Skeletal muscle satellite cell (primary cell): Measurements from ENCODE around the gene GPATCH8.

ENCODE experiments used
- H3K27me3 ChIP-seq: 2 replicates; pipeline ENCODE4 v1.7.0; 2013; ENCODE audit warnings: low read length; ENCODE audit not compliant: control insufficient read depth, insufficient read depth
- H3K36me3 ChIP-seq: 2 replicates; pipeline ENCODE4 v1.7.0; 2013; ENCODE audit warnings: mild to moderate bottlenecking, control low read depth, low read length; ENCODE audit not compliant: insufficient read depth
- H3K4me1 ChIP-seq: 2 replicates; pipeline ENCODE4 v1.7.0; 2013; ENCODE audit warnings: low read length; ENCODE audit not compliant: control insufficient read depth, insufficient read depth
- H3K4me2 ChIP-seq: 2 replicates; pipeline ENCODE4 v1.7.0; 2013; ENCODE audit warnings: mild to moderate bottlenecking, low read length
- H3K4me3 ChIP-seq: 2 replicates; pipeline ENCODE4 v1.7.0; 2013; ENCODE audit warnings: low read length
- H3K9ac ChIP-seq: 2 replicates; pipeline ENCODE4 v1.7.0; 2013; ENCODE audit warnings: mild to moderate bottlenecking, low read depth, low read length, moderate library complexity
- H3K9me3 ChIP-seq: replicated peaks from 2 replicates; pipeline ENCODE4 v1.7.0; 2013; ENCODE audit warnings: mild to moderate bottlenecking, control low read depth, low read length

Gene GPATCH8

GRCh38 chr17:44354582-44355561 lies 148.3 kb downstream of the GPATCH8 start:
- Histone ChIP-seq H3K4me1 (no peaks in the 10 kb centered on the region), H3K9ac (no peak overlapping the region), H3K9me3 (no peaks in the 10 kb centered on the region), H3K36me3 (peaks cover 20% of the 10 kb centered on the region), H3K4me2 (no peak overlapping the region), H3K27me3 (no peaks in the 10 kb centered on the region), H3K4me3 (no peak overlapping the region)

- no peaks in the 10 kb centered on the region for H3K4me1 ChIP-seq
- no peak overlapping the region for H3K4me3 ChIP-seq
- no peaks in the 10 kb centered on the region for H3K27me3 ChIP-seq
- no peak overlapping the region for H3K4me2 ChIP-seq
- no peak overlapping the region for H3K9ac ChIP-seq
- H3K9me3 ChIP-seq: no peaks in the 10 kb centered on the region
- H3K36me3 ChIP-seq: peaks cover 20% of the 10 kb centered on the region
Observed at GRCh38 chr17:44353672-44354331, 149.4 kb downstream of the GPATCH8 start.

GRCh38 chr17:44352828-44353671 lies 150.2 kb downstream of the GPATCH8 start:
- Histone ChIP-seq H3K9me3 (no peaks in the 10 kb centered on the region), H3K4me2 (no peak overlapping the region), H3K36me3 (peaks cover 20% of the 10 kb centered on the region), H3K9ac (no peak overlapping the region), H3K27me3 (no peaks in the 10 kb centered on the region), H3K4me3 (no peak overlapping the region), H3K4me1 (peaks cover under 1% of the 10 kb centered on the region)

- H3K4me2 ChIP-seq: no peak overlapping the region
- no peak overlapping the region for H3K9ac ChIP-seq
- peaks cover 4% of the 10 kb centered on the region for H3K4me1 ChIP-seq
- H3K36me3 ChIP-seq: peaks cover 20% of the 10 kb centered on the region
- no peaks in the 10 kb centered on the region for H3K9me3 ChIP-seq
- H3K27me3 ChIP-seq: no peaks in the 10 kb centered on the region
- no peak overlapping the region for H3K4me3 ChIP-seq
Observed at GRCh38 chr17:44351961-44352827, 151.0 kb downstream of the GPATCH8 start.

- Histone ChIP-seq H3K4me3 (no peak overlapping the region), H3K4me1 (peaks cover 4% of the 10 kb centered on the region)
Observed at GRCh38 chr17:44351464-44351863, 151.7 kb downstream of the GPATCH8 start.

GRCh38 chr17:44350733-44351226 lies 152.4 kb downstream of the GPATCH8 start:
- H3K36me3 ChIP-seq: peaks cover 20% of the 10 kb centered on the region
- H3K27me3 ChIP-seq: no peaks in the 10 kb centered on the region
- H3K4me1 ChIP-seq: peaks cover 9% of the 10 kb centered on the region
- H3K9me3 ChIP-seq: no peaks in the 10 kb centered on the region
- H3K9ac ChIP-seq: no peak overlapping the region
- no peak overlapping the region for H3K4me3 ChIP-seq
- H3K4me2 ChIP-seq: no peak overlapping the region

More at GRCh38 chr17:44351464-44351863, 151.7 kb downstream of the GPATCH8 start:
- H3K9ac ChIP-seq: no peak overlapping the region
- H3K4me2 ChIP-seq: no peak overlapping the region
- H3K9me3 ChIP-seq: no peaks in the 10 kb centered on the region
- peaks cover 20% of the 10 kb centered on the region for H3K36me3 ChIP-seq
- H3K27me3 ChIP-seq: no peaks in the 10 kb centered on the region

- Histone ChIP-seq H3K4me1 (peaks cover 9% of the 10 kb centered on the region), H3K4me3 (no peak overlapping the region), H3K9ac (no peak overlapping the region), H3K4me2 (no peak overlapping the region), H3K9me3 (no peaks in the 10 kb centered on the region), H3K27me3 (no peaks in the 10 kb centered on the region), H3K36me3 (peaks cover 20% of the 10 kb centered on the region)
Observed at GRCh38 chr17:44349553-44350070, 153.6 kb downstream of the GPATCH8 start.

GRCh38 chr17:44348988-44349364 lies 154.2 kb downstream of the GPATCH8 start:
- H3K4me3 ChIP-seq: no peak overlapping the region
- no peak overlapping the region for H3K4me2 ChIP-seq
- H3K27me3 ChIP-seq: no peaks in the 10 kb centered on the region
- no peaks in the 10 kb centered on the region for H3K9me3 ChIP-seq
- H3K4me1 ChIP-seq: peaks cover 12% of the 10 kb centered on the region
- no peak overlapping the region for H3K9ac ChIP-seq
- H3K36me3 ChIP-seq: peaks cover 20% of the 10 kb centered on the region

GRCh38 chr17:44348234-44348987 lies 154.8 kb downstream of the GPATCH8 start:
- Histone ChIP-seq H3K4me2 (no peak overlapping the region), H3K4me3 (no peak overlapping the region), H3K36me3 (peaks cover 20% of the 10 kb centered on the region), H3K9me3 (no peaks in the 10 kb centered on the region), H3K4me1 (peaks cover 12% of the 10 kb centered on the region), H3K27me3 (no peaks in the 10 kb centered on the region), H3K9ac (no peak overlapping the region)
